Measurements from ENCODE around the gene NELFA. TPM values are rescaled to one million over a fixed set of nuclear protein-coding genes. Genes with fewer than 3 reads are reported as not detected.
A peak's percentile ranks its signal among the peaks of the same experiment; 100 is the strongest.

Gene NELFA
- total and polyA plus RNA-seq, 2 of the 13 experiments (the other 11 are each of a cell fraction or from before 2014, with no cell fraction given) = 13.3 to 18.5 TPM

DNA sequence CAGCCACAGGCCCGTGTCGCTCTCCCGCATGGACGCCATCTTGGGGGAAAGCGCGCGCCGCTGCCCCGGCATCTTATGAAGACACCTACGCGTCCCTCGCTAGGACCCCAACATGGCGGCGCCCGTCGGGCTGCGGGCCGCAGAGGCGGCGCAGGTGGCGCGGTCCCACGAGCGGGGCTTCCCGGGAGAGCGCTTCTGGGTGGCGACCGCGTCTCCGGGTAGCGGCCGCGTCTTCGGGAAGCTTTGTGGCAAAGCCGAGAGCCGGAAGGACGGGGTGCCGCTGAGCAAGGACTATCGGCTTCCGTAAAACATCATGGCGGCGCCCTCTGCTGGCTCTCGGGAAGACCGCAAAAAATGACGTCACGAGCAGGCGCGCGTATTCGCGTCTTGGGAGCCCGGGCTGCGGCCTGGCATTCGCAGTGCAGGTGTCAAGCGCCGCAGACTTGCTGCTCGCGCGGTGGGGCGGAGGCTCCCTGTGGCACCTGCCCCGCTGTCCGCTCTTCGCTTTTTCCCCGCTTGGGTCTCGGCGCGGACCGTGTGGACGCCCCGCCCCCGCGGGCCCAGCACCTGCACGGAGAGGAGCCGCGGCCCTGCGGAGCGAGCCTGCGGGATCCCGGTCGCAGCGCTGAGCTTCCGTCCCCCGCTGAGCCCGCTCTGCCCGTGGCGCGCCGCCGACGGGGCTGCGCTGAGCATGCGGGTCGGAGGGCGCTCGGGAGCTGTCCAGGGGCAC lies at the start of gene NELFA (continued):
- TF ChIP-seq ZNF20 (CRISPR knock-in tag; IDR thresholded peaks at IDR 0.05) (peak; percentile 80; the same call in 1 of the 2 replicates), HNF4G (IDR thresholded peaks at IDR 0.05; ENCODE audit: borderline replicate concordance, low read depth, low read length) (no peak), HNF4G (CRISPR knock-in tag; IDR thresholded peaks at IDR 0.05; ENCODE audit: borderline replicate concordance, low read depth) (no peak), JARID2 (CRISPR knock-in tag; IDR thresholded peaks at IDR 0.05; ENCODE audit: insufficient replicate concordance) (no peak), TP53 (CRISPR knock-in tag; conservative IDR thresholded peaks at IDR 0.05) (peak; percentile 30; the same call in 1 of the 2 replicates), SRSF4 (IDR thresholded peaks at IDR 0.05; ENCODE audit: low read depth, low read length, poor library complexity, severe bottlenecking) (no peak), ZNF367 (CRISPR knock-in tag; IDR thresholded peaks at IDR 0.05; ENCODE audit: borderline replicate concordance) (no peak), FOXJ3 (CRISPR knock-in tag; IDR thresholded peaks at IDR 0.05; ENCODE audit: borderline replicate concordance) (no peak), KDM1A (CRISPR knock-in tag; IDR thresholded peaks at IDR 0.05) (no peak), DR1 (CRISPR knock-in tag; IDR thresholded peaks at IDR 0.05) (peak; percentile 30; the same call in 1 of the 2 replicates), FOXP1 (IDR thresholded peaks at IDR 0.05) (no peak), FOXP1 (CRISPR knock-in tag; IDR thresholded peaks at IDR 0.05) (no peak; the same call in 1 of the 2 replicates), PHF21A (CRISPR knock-in tag; IDR thresholded peaks at IDR 0.05) (peak; percentile 75), CCAR2 (optimal IDR thresholded peaks at IDR 0.05; ENCODE audit: low read depth, low read length) (no peak), SAP130 (CRISPR knock-in tag; IDR thresholded peaks at IDR 0.05; ENCODE audit: low read depth) (peak; percentile 90)
- TF ChIP-seq, protein P1, sequence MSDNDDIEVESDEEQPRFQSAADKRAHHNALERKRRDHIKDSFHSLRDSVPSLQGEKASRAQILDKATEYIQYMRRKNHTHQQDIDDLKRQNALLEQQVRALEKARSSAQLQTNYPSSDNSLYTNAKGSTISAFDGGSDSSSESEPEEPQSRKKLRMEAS (IDR thresholded peaks at IDR 0.05) = peak; percentile 68
- TF ChIP-seq, protein P2, sequence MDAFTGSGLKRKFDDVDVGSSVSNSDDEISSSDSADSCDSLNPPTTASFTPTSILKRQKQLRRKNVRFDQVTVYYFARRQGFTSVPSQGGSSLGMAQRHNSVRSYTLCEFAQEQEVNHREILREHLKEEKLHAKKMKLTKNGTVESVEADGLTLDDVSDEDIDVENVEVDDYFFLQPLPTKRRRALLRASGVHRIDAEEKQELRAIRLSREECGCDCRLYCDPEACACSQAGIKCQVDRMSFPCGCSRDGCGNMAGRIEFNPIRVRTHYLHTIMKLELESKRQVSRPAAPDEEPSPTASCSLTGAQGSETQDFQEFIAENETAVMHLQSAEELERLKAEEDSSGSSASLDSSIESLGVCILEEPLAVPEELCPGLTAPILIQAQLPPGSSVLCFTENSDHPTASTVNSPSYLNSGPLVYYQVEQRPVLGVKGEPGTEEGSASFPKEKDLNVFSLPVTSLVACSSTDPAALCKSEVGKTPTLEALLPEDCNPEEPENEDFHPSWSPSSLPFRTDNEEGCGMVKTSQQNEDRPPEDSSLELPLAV (CRISPR knock-in tag; conservative IDR thresholded peaks at IDR 0.05; ENCODE audit: low read depth) = no peak
- TF ChIP-seq, protein P3, sequence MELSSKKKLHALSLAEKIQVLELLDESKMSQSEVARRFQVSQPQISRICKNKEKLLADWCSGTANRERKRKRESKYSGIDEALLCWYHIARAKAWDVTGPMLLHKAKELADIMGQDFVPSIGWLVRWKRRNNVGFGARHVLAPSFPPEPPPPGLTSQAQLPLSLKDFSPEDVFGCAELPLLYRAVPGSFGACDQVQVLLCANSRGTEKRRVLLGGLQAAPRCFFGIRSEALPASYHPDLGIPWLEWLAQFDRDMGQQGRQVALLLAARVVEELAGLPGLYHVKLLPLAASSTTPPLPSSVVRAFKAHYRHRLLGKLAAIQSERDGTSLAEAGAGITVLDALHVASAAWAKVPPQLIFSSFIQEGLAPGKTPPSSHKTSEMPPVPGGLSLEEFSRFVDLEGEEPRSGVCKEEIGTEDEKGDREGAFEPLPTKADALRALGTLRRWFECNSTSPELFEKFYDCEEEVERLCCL (CRISPR knock-in tag; IDR thresholded peaks at IDR 0.05; ENCODE audit: borderline replicate concordance) = 0 out of 2 replicates have a peak, but pooled peaks have one; percentile 36
- TF ChIP-seq, protein P4, sequence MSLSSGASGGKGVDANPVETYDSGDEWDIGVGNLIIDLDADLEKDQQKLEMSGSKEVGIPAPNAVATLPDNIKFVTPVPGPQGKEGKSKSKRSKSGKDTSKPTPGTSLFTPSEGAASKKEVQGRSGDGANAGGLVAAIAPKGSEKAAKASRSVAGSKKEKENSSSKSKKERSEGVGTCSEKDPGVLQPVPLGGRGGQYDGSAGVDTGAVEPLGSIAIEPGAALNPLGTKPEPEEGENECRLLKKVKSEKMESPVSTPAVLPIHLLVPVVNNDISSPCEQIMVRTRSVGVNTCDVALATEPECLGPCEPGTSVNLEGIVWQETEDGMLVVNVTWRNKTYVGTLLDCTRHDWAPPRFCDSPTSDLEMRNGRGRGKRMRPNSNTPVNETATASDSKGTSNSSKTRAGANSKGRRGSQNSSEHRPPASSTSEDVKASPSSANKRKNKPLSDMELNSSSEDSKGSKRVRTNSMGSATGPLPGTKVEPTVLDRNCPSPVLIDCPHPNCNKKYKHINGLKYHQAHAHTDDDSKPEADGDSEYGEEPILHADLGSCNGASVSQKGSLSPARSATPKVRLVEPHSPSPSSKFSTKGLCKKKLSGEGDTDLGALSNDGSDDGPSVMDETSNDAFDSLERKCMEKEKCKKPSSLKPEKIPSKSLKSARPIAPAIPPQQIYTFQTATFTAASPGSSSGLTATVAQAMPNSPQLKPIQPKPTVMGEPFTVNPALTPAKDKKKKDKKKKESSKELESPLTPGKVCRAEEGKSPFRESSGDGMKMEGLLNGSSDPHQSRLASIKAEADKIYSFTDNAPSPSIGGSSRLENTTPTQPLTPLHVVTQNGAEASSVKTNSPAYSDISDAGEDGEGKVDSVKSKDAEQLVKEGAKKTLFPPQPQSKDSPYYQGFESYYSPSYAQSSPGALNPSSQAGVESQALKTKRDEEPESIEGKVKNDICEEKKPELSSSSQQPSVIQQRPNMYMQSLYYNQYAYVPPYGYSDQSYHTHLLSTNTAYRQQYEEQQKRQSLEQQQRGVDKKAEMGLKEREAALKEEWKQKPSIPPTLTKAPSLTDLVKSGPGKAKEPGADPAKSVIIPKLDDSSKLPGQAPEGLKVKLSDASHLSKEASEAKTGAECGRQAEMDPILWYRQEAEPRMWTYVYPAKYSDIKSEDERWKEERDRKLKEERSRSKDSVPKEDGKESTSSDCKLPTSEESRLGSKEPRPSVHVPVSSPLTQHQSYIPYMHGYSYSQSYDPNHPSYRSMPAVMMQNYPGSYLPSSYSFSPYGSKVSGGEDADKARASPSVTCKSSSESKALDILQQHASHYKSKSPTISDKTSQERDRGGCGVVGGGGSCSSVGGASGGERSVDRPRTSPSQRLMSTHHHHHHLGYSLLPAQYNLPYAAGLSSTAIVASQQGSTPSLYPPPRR (CRISPR knock-in tag; IDR thresholded peaks at IDR 0.05; ENCODE audit: borderline replicate concordance) = 0 out of 2 replicates have a peak, but pooled peaks have one; percentile 54
- TF ChIP-seq, protein P5, sequence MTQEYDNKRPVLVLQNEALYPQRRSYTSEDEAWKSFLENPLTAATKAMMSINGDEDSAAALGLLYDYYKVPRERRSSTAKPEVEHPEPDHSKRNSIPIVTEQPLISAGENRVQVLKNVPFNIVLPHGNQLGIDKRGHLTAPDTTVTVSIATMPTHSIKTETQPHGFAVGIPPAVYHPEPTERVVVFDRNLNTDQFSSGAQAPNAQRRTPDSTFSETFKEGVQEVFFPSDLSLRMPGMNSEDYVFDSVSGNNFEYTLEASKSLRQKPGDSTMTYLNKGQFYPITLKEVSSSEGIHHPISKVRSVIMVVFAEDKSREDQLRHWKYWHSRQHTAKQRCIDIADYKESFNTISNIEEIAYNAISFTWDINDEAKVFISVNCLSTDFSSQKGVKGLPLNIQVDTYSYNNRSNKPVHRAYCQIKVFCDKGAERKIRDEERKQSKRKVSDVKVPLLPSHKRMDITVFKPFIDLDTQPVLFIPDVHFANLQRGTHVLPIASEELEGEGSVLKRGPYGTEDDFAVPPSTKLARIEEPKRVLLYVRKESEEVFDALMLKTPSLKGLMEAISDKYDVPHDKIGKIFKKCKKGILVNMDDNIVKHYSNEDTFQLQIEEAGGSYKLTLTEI (CRISPR knock-in tag; conservative IDR thresholded peaks at IDR 0.05) = no peak
